ENCODE results near the gene NEO1.

NEO1 gene

DNA sequence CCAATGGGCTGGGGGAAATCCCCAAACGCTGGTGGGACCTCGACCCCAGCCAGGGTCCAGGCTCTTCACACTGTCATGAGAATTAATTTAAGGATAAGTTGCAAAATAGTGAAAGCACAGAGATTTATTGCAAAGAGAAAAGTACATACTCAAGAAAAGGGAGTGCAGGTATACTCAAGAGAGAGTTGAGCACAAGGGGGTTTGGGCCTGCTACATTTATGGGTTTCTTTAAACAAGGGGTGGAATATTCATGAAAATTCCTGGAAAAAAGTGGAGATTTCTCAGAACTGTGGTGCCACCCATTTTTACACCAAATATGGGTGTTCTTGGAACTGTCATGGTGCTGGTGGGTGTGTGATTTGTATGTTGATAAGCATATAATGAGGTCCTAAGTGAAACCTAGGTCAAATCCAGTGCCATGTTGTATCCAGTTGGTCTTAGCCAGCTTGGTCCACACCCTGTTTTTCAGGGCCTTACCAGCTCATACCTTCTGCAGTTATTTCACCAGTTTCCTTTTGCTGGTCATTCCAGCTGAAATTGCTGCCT, 32.6 kb upstream of the NEO1 start:
- Mint-ChIP-seq H3K9me3 (no peaks in the 10 kb centered on the region), H3K36me3 (no peaks in the 10 kb centered on the region), H3K27ac (no peak overlapping the region), H3K27me3 (peaks cover 33 to 44% of the 10 kb centered on the region in 2 donors), H3K4me1 (peaks cover 0 to 4% of the 10 kb centered on the region in 2 donors), H3K4me3 (no peak overlapping the region)
- ATAC-seq (replicated peaks) (no peak), DNase-seq (no peak)

- Mint-ChIP-seq H3K27ac (no peak overlapping the region), H3K27me3 (peaks cover 37 to 44% of the 10 kb centered on the region in 2 donors), H3K4me3 (no peak overlapping the region), H3K4me1 (no peaks in the 10 kb centered on the region), H3K9me3 (no peaks in the 10 kb centered on the region), H3K36me3 (no peaks in the 10 kb centered on the region)
- ATAC-seq (replicated peaks) (no peak), DNase-seq (no peak)
Observed at GRCh38 chr15:73021139-73021621, 31.1 kb upstream of the NEO1 start.

- Mint-ChIP-seq H3K27ac (no peak overlapping the region), H3K4me3 (no peak overlapping the region), H3K4me1 (no peaks in the 10 kb centered on the region), H3K9me3 (no peaks in the 10 kb centered on the region), H3K27me3 (peaks cover 42 to 45% of the 10 kb centered on the region in 2 donors), H3K36me3 (no peaks in the 10 kb centered on the region)
- ATAC-seq (replicated peaks), result no peak
- no peak for DNase-seq
Observed at GRCh38 chr15:73022161-73022560, 30.1 kb upstream of the NEO1 start.

DNA sequence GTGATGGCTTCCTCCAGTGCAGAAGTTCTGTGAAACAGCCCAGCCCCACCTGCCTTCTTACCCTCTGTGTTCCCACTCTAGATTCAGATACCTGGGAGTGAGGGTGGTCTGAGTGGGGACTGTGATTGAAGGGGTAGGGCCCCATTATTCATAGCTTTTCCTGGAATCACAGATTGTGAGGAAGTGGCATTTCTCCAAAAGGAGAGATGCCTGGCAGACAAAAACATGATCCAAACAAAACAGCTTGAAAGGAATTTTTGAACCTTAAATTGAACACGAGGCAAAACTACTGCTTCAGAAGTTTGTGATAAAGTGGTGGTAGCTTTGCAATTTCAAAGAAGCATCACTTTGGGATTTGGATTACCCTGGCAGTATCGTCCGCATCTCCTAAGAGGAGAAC, 29.2 kb upstream of the NEO1 start:
- no peak for DNase-seq
- no peaks in the 10 kb centered on the region for H3K4me1 Mint-ChIP-seq
- H3K27me3 Mint-ChIP-seq, result peaks cover 48 to 54% of the 10 kb centered on the region in 2 donors
- H3K27ac Mint-ChIP-seq, result no peak overlapping the region
- H3K4me3 Mint-ChIP-seq, result no peak overlapping the region
- ATAC-seq (replicated peaks), result no peak
- no peaks in the 10 kb centered on the region for H3K9me3 Mint-ChIP-seq
- no peaks in the 10 kb centered on the region for H3K36me3 Mint-ChIP-seq

DNA sequence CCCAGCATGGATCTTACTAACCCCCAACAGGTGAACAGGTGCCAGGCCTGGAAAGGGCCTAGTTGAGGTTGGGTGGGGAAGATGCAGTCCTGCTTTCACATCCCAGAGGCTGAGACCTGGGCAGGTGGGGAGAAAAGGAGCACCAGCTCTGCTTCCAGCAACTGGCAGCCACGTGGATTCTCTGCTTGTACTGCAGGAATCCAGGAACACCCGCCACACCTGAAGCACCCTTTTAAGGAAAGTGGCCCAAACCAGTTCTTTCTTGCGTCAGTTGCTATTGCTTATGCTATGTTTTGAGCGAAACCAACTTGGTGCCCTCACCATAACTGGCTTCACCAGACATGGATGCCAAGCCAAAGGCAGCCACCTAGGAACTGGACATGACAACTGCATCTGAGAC, 28.1 kb upstream of the NEO1 start:
- no peak for DNase-seq
- H3K27me3 Mint-ChIP-seq, result peaks cover 46 to 58% of the 10 kb centered on the region in 2 donors

GRCh38 chr15:73026511-73027054, 25.7 kb upstream of the NEO1 start:
- Mint-ChIP-seq H3K36me3 (no peaks in the 10 kb centered on the region), H3K9me3 (no peaks in the 10 kb centered on the region), H3K27ac (no peak overlapping the region), H3K27me3 (peaks cover 35 to 37% of the 10 kb centered on the region in 2 donors), H3K4me1 (no peaks in the 10 kb centered on the region), H3K4me3 (no peak overlapping the region)
- DNase-seq, result no peak
- ATAC-seq (replicated peaks), result no peak

More for the DNA sequence above, 28.1 kb upstream of the NEO1 start:
- no peak for ATAC-seq (replicated peaks)
- H3K4me3 Mint-ChIP-seq, result no peak overlapping the region
- H3K27ac Mint-ChIP-seq, result no peak overlapping the region
- H3K36me3 Mint-ChIP-seq, result no peaks in the 10 kb centered on the region
- no peaks in the 10 kb centered on the region for H3K9me3 Mint-ChIP-seq
- no peaks in the 10 kb centered on the region for H3K4me1 Mint-ChIP-seq

DNA sequence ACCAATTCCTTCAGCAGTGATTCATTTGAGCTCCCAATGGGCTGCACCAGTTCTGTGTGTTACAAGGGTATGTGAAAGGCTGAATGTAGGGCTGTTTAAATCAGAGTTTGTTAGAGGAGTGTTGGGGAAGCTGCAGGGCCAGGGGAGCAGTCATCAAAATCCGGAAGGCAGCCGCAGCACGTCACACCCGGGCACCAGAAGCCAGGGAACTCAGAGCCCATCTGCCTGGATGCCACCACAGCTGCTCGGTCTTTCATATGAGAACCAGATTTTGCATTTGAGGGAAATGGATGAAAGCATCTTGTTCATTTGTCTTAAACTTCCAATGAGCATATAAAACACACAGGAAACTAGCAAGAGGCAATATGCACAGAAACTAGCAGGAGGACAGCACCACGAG, 24.2 kb upstream of the NEO1 start:
- H3K4me3 Mint-ChIP-seq, result no peak overlapping the region
- H3K27ac Mint-ChIP-seq, result no peak overlapping the region
- no peaks in the 10 kb centered on the region for H3K4me1 Mint-ChIP-seq
- H3K27me3 Mint-ChIP-seq, result peaks cover 23 to 29% of the 10 kb centered on the region in 2 donors
- ATAC-seq (replicated peaks), result no peak
- DNase-seq, result no peak
- H3K9me3 Mint-ChIP-seq, result no peaks in the 10 kb centered on the region
- H3K36me3 Mint-ChIP-seq, result no peaks in the 10 kb centered on the region

- H3K4me1 Mint-ChIP-seq, result no peaks in the 10 kb centered on the region
- no peak for DNase-seq
- no peaks in the 10 kb centered on the region for H3K36me3 Mint-ChIP-seq
- H3K9me3 Mint-ChIP-seq, result no peaks in the 10 kb centered on the region
- H3K27ac Mint-ChIP-seq, result no peak overlapping the region
- H3K4me3 Mint-ChIP-seq, result no peak overlapping the region
- peaks cover 15 to 32% of the 10 kb centered on the region in 2 donors for H3K27me3 Mint-ChIP-seq
- no peak for ATAC-seq (replicated peaks)
Observed at GRCh38 chr15:73028831-73029451, 23.3 kb upstream of the NEO1 start.

DNA sequence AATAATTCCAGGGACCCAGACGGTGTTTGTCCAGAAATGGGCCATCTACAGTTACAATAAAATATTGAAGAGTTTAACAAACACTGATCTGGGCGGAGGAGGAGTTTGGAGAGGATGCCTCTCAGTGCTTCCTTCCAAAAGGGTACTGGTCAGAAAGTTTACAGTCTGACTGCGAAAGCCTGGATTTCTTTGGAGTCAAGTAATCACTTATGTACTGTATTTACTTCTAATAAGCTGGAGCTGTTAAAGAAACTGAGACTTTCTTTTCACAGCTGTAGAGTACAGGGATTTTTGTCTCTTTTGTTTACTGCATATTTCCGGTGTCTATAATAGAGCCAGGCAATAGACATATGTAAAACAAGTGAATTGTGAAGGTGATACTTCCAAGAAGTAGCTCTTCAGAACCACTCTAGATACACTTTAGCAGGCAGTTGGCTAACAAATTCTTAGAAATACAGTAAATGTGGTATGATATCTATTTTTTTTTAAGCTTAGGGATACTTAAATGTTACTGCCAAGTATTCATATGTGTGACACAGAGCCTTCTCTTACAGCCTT, 22.1 kb upstream of the NEO1 start:
- H3K27me3 Mint-ChIP-seq, result peaks cover 15 to 33% of the 10 kb centered on the region in 2 donors
- DNase-seq (no peak), ATAC-seq (replicated peaks) (no peak)
- no peaks in the 10 kb centered on the region for H3K9me3 Mint-ChIP-seq
- no peak overlapping the region for H3K4me3 Mint-ChIP-seq
- H3K36me3 Mint-ChIP-seq, result no peaks in the 10 kb centered on the region
- no peaks in the 10 kb centered on the region for H3K4me1 Mint-ChIP-seq
- no peak overlapping the region for H3K27ac Mint-ChIP-seq

DNA sequence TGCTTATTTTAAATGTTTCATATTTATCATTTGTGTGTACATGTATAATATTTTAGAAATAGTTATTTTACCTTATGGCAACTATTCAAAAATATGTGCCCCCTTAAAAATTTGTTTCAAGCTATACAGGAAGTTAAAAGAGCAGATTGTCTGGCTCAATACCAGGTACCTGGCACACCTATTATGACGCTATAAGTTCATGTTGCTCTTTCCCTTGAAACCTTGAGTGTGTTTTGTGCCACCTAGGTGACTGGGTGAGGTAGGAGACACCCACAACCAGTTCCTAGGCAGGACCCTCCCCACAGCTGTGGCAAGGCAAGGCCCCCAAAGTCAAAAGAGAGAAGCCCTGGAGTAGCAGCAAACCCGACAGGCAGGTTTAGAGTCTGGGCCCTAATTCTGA, 20.6 kb upstream of the NEO1 start:
- H3K4me3 Mint-ChIP-seq, result no peak overlapping the region
- H3K27ac Mint-ChIP-seq, result no peak overlapping the region
- H3K36me3 Mint-ChIP-seq, result no peaks in the 10 kb centered on the region
- ATAC-seq (replicated peaks), result no peak
- DNase-seq, result no peak
- no peaks in the 10 kb centered on the region for H3K9me3 Mint-ChIP-seq
- H3K27me3 Mint-ChIP-seq, result peaks cover 15 to 26% of the 10 kb centered on the region in 2 donors
- no peaks in the 10 kb centered on the region for H3K4me1 Mint-ChIP-seq

DNA sequence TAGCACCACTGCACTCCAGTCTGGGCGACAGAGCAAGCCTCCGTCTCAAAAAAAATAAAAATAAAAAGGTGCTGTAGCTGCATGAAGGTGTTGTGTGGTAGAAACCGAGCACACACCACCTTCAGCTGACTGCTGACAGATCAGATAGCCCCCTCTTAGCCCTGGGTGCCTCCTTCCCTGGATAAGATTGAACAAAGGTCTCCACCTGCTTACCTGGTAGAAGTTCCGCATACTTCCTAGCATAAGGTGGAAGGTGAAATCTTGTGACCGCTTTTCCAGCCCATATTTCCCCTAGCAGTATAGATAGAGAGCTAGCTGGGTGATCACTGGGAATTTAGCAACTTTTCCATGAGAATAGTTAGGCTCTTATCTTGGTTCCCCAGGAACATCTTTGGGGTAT, 18.7 kb upstream of the NEO1 start:
- H3K36me3 Mint-ChIP-seq, result no peaks in the 10 kb centered on the region
- peaks cover 5 to 17% of the 10 kb centered on the region in 2 donors for H3K27me3 Mint-ChIP-seq
- no peaks in the 10 kb centered on the region for H3K4me1 Mint-ChIP-seq
- no peaks in the 10 kb centered on the region for H3K9me3 Mint-ChIP-seq
- H3K4me3 Mint-ChIP-seq, result no peak overlapping the region
- no peak for ATAC-seq (replicated peaks)
- H3K27ac Mint-ChIP-seq, result no peak overlapping the region
- DNase-seq, result no peak

DNA sequence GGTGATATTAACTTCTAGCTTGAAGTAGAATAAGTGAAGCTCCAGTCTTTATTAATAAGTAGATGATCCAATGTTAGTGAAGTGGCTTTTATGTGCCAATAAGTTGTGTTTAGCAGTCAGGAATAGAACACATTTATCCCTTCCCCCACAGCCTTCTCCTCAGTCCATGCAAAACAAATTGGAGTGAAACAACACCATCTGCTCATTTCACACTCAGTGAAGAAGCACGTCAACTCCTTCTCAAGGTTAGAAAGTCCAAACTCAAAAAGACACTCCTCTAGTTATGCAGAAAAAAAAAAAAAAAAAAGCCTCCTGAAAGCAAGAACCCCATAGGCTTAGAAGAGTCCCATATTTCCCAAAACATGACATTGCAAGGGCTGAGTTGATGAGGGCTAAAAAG, 18.0 kb upstream of the NEO1 start:
- H3K27me3 Mint-ChIP-seq, result peaks cover 10 to 17% of the 10 kb centered on the region in 2 donors
- no peaks in the 10 kb centered on the region for H3K36me3 Mint-ChIP-seq
- no peaks in the 10 kb centered on the region for H3K9me3 Mint-ChIP-seq
- ATAC-seq (replicated peaks) (no peak), DNase-seq (no peak)
- H3K4me3 Mint-ChIP-seq, result no peak overlapping the region
- H3K4me1 Mint-ChIP-seq, result no peaks in the 10 kb centered on the region
- H3K27ac Mint-ChIP-seq, result no peak overlapping the region

- no peak overlapping the region for H3K4me3 Mint-ChIP-seq
- no peaks in the 10 kb centered on the region for H3K4me1 Mint-ChIP-seq
- peaks cover 13 to 17% of the 10 kb centered on the region in 2 donors for H3K27me3 Mint-ChIP-seq
- H3K36me3 Mint-ChIP-seq, result no peaks in the 10 kb centered on the region
- H3K9me3 Mint-ChIP-seq, result no peaks in the 10 kb centered on the region
- ATAC-seq (replicated peaks) (no peak), DNase-seq (no peak)
- no peak overlapping the region for H3K27ac Mint-ChIP-seq
Observed at GRCh38 chr15:73035221-73035620, 17.0 kb upstream of the NEO1 start.

GRCh38 chr15:73038220-73038619, 14.0 kb upstream of the NEO1 start:
- peaks cover 8 to 13% of the 10 kb centered on the region in 2 donors for H3K27me3 Mint-ChIP-seq
- DNase-seq (no peak), ATAC-seq (replicated peaks) (no peak)
- H3K4me1 Mint-ChIP-seq, result no peaks in the 10 kb centered on the region
- H3K4me3 Mint-ChIP-seq, result no peak overlapping the region
- H3K27ac Mint-ChIP-seq, result no peak overlapping the region
- H3K36me3 Mint-ChIP-seq, result no peaks in the 10 kb centered on the region
- H3K9me3 Mint-ChIP-seq, result no peaks in the 10 kb centered on the region

GRCh38 chr15:73046073-73046472, 6.2 kb upstream of the NEO1 start:
- DNase-seq, result no peak
- Mint-ChIP-seq H3K4me3 (no peak overlapping the region), H3K9me3 (no peaks in the 10 kb centered on the region), H3K36me3 (no peaks in the 10 kb centered on the region), H3K27me3 (peaks cover 21 to 34% of the 10 kb centered on the region in 2 donors), H3K4me1 (no peaks in the 10 kb centered on the region), H3K27ac (no peak overlapping the region)
- ATAC-seq (replicated peaks), result no peak

Data from stimulated activated naive B cell treated with anti-CD40 and anti-IgM and Interleukin-4, amounts not matched to agents 10 μg/mL and 1 μg/mL and 100 μg/mL, for 72 hours (primary cell).